Lower leg skin (tissue), 4 donors: Measurements from ENCODE around the gene CFH. TPM values are rescaled to one million over a fixed set of nuclear protein-coding genes. Genes with fewer than 3 reads are reported as not detected.

Experiments
- DNase-seq, 2 donors: peaks; one replicate each; pipeline ENCODE4 v3.0.0-alpha.2; 2019; ENCODE audit warnings: low spot score in 2 of 2
- H3K4me3 ChIP-seq: fragments of 200-600 bp; sonication (generic); 2 replicates; pipeline ENCODE4 v1.5.1; 2017; ENCODE audit warnings: mild to moderate bottlenecking, low read depth; ENCODE audit not compliant: poor library complexity, severe bottlenecking
- CTCF ChIP-seq, 3 donors: fragments of 450-650 bp; IDR thresholded peaks; one replicate each; pipeline ENCODE4 v1.5.1; 2016; ENCODE audit warnings: antibody characterized with exemption in 3 of 3, mild to moderate bottlenecking in 3 of 3, moderate library complexity in 2 of 3
- POLR2A ChIP-seq, 2 donors: fragments of 450-650 bp; IDR thresholded peaks; one replicate each; pipeline ENCODE4 v1.6.1; 2016 to 2017; ENCODE audit warnings: antibody characterized with exemption in 2 of 2, mild to moderate bottlenecking in 1 of 2, moderate library complexity in 1 of 2
- WGBS, 2 donors: methylation state at CpG; one replicate each; pipeline ENCODE4 v1.1.5; 2018; 5-methylcytosine and 5-hydroxymethylcytosine counted together
- intact Hi-C: fragments of 100-400 bp; cut with DNase I; formaldehyde crosslinking; loops from one replicate; pipeline ENCODE4 v1.15.0; 2023; ENCODE audit warnings: low total_unique reads
- total RNA-seq, 4 donors: library from RNA; depleted of rRNA; stranded (reverse); fragments of >200 nt; gene quantifications; one replicate each; pipeline ENCODE4 v1.1.0, GENCODE V29; 2016

CFH gene
- total RNA-seq, 4 donors from 2014 or later: 40.8 to 115 (median 56.6) TPM

GRCh38 chr1:196669051-196669450 is 17.2 kb downstream of the CFH start:
- TF ChIP-seq POLR2A (IDR thresholded peaks at IDR 0.05) (no peak), CTCF (IDR thresholded peaks at IDR 0.05) (no peak)
- WGBS, 2 donors: 68 to 73% methylated on average over 2 of the region's 2 CpGs

GRCh38 chr1:196669693-196670092 is 17.9 kb downstream of the CFH start:
- H3K4me3 ChIP-seq: no peak overlapping the region
- intact Hi-C loops: no loop called here
- TF ChIP-seq CTCF (IDR thresholded peaks at IDR 0.05): no peak
- TF ChIP-seq POLR2A (IDR thresholded peaks at IDR 0.05): no peak
- DNase-seq: no peak

More at GRCh38 chr1:196669051-196669450, 17.2 kb downstream of the CFH start:
- intact Hi-C loops: no loop called here
- H3K4me3 ChIP-seq: no peak overlapping the region
- no peak for DNase-seq

- H3K4me3 ChIP-seq: no peak overlapping the region
- no peak for DNase-seq
- intact Hi-C loops: no loop called here
- no peak for TF ChIP-seq POLR2A (IDR thresholded peaks at IDR 0.05)
These were observed 23.1 kb downstream of the CFH start for GRCh38 chr1:196674908-196675307.

GRCh38 chr1:196677781-196678509 is 26.1 kb downstream of the CFH start:
- intact Hi-C loops: no loop called here
- TF ChIP-seq POLR2A (IDR thresholded peaks at IDR 0.05): no peak
- no peak for TF ChIP-seq CTCF (IDR thresholded peaks at IDR 0.05)
- WGBS, 2 donors: 44 to 58% methylated on average over 2 of the region's 2 CpGs
- H3K4me3 ChIP-seq: no peak overlapping the region
- no peak for DNase-seq

- intact Hi-C loops: no loop called here
- no peak for TF ChIP-seq CTCF (IDR thresholded peaks at IDR 0.05)
- TF ChIP-seq POLR2A (IDR thresholded peaks at IDR 0.05): no peak
- no peak for DNase-seq
- H3K4me3 ChIP-seq: no peak overlapping the region
- WGBS, 2 donors: 45 to 49% methylated on average over 3 of the region's 3 CpGs
These were observed 26.7 kb downstream of the CFH start for GRCh38 chr1:196678510-196678884.

- intact Hi-C loops: no loop called here
- DNase-seq: no peak
- no peak overlapping the region for H3K4me3 ChIP-seq
- TF ChIP-seq POLR2A (IDR thresholded peaks at IDR 0.05) (no peak), CTCF (IDR thresholded peaks at IDR 0.05) (no peak)
- 71 to 76% methylated on average over 2 of the region's 2 CpGs for WGBS, 2 donors
These were observed 28.3 kb downstream of the CFH start for GRCh38 chr1:196680107-196680506.
